ENCODE measurements around the gene NKD1.
"Not testable (repeated sequence)": the region's sequence is repeated elsewhere in the genome, so short reads cannot be mapped to it uniquely, and the experiment has no call there.

Gene NKD1

GRCh38 chr16:50519602-50520001, 28.6 kb upstream of the NKD1 start:
- no peak for DNase-seq (ENCODE audit: low read depth in 2 of 2)

DNA sequence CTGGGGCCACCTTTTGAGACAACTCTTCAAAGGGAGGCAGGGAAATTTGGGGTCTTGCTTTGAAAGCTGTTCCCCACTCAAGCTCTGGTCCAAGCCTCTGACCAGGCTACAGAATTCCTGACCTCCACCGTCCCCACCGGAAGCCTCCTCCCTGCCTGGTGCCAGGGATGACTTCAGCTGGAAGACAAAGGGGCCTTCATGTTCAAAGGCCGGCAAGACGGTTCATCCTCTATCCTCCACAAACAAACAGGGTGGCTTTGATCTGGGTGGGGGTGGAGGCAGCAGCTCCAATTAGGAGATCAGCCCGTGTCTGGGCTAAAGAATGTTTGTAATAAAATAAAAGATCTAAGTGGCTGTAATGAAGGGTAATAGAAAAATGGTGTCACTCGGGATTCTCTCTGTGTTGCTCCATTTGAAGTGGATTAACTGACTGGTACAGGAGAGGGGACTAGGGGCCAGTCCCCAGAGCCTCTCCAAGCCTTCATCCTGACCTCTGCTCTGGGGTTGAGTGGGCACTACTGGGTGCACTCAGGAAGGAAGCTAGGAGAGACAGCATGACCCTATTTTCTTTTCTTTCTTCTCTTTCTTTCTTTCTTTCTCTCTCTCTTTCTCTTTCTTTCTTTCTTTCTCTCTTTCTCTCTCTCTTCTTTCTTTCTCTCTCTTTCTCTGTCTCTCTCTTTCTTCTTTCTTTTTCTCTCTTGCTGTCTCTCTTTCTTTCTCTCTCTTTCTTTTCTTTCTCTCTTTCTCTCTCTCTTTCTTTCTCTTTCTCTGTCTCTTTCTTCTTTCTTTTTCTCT, 27.5 kb upstream of the NKD1 start:
- DNase-seq (ENCODE audit: low read depth in 2 of 2): no peak

DNA sequence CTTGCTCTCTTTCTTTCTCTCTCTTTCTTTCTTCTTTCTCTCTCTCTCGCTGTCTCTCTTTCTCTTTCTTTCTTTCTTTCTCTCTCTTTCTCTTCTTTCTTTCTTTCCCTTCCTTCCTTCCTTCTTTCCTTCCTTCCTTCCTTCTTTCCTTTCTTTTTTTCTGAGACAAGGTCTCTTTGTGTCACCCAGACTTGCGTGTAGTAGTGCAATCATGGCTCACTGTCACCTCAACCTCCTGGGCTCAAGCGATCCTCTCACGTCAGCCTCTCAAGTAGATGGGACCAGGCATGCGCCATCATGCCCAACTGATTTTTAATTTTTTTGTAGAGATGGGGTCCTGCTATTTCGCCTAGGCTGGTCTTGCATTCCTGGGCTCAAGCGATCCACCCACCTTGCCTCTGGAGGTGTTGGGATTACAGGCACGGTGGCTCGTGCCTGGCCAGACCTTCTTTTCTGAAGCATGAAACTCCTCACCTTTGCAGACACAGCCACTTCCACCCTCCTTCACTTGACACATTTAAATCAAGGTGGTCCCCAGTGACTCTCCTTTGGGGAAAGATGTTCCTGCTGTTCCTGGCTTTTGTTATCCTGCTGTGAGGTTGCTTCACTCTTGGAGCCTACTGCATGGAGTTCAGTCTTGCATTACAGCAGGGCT, 26.8 kb upstream of the NKD1 start:
- DNase-seq (ENCODE audit: low read depth in 2 of 2): no peak

DNA sequence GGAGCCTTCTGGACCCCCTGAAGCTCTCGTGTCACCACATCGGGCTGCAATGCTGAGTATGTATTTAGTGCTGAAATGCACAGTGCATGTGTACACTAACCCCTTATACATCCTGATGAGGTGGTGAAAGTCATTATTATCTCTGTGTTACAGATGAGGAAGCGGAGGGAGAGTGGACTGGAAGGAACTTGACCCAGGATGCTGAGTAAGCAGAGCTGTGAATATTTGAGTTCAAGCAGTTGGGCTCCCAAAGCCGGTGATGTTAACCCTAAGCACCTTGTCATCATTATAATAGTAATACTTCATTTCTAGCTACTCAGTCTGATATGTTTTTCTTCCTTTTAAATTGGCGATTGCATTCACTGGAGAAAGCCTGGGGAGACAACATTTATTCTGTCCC, 25.9 kb upstream of the NKD1 start:
- DNase-seq (ENCODE audit: low read depth in 2 of 2): no peak

- DNase-seq (ENCODE audit: low read depth in 2 of 2): no peak
These were observed 24.5 kb upstream of the NKD1 start for GRCh38 chr16:50523710-50524109.

GRCh38 chr16:50525262-50525661, 22.9 kb upstream of the NKD1 start:
- no peak for DNase-seq (ENCODE audit: low read depth in 2 of 2)

DNA sequence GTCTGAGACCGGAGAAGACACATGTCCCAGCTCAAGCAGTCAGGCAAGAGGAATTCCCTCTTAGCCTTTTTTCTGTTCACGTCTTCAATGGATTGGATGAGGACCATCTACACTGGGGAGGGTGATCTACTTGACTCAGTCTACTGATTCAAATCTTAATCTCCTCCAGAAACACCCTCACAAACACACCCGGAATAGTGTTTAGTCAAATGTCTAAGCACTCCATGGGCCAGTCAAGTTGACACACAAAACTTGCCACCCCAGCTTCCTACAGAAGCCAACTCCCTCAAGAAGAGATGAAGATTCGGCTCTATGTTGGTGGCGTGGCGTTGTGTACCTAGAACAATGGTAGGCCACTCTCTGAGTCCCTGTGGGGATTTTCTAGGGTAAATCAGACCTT, 22.5 kb upstream of the NKD1 start:
- DNase-seq (ENCODE audit: low read depth in 2 of 2): no peak

- no peak for DNase-seq (ENCODE audit: low read depth in 2 of 2)
These were observed 21.9 kb upstream of the NKD1 start for GRCh38 chr16:50526249-50526648.

DNA sequence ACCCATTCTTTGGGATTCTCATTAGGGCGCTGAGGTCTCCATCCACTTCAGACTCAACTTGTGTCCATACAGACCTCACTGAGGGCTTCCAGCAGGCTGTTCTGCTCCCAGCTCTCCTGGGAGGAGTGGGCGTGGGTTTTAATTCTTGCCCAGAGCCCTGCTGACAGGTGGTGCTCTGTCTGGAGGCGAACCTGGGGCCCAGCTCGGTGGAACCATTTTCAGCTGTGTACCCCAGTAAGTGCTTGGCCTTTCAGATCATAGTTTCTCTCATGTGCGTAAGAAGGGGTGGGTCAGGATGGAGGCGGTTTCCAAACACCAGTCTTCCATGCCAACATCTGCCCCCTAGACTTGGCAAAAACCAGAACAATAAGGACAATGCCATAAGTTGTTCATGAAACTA, 21.4 kb upstream of the NKD1 start:
- DNase-seq (ENCODE audit: low read depth in 2 of 2): no peak

DNA sequence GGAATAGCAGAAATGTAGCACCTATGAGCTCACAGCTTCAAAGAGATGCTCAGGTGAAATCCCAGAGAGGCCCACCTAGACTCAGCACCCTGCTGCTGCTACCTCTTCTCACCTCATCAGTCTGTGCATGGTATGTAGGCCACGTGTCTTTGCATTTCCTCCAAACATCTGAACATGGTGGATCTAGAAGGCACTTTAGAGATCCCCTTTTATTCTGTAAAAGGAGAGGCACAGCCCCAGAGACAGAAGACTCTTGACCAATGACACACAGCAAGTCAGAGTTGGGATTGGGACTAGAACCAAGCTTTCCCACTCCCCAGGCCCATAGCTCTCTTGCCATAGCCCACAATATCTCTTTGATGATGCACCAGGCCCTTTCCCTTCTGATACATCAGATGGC, 19.4 kb upstream of the NKD1 start:
- no peak for DNase-seq (ENCODE audit: low read depth in 2 of 2)

DNA sequence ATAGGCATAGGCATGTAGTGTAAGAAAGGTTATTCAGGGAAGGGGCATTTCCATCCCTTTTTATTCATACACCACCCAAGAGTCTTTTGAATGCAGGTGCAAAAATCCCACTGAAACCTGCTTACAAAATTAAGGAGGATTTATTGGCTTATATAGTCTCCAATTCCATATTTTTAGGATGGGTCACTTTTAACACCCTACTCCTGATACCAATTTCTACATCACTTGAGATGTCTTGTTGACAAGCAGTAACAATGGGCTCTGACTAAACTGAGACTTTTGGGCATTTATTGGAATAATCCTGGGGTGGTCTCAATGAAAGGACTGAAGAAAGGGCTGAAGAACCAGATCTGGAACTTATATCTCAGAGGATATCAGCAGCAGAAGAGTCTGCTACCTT, 18.9 kb upstream of the NKD1 start:
- DNase-seq (ENCODE audit: low read depth in 2 of 2): no peak

GRCh38 chr16:50530277-50531236, 17.6 kb upstream of the NKD1 start:
- no peak for DNase-seq (ENCODE audit: low read depth in 2 of 2)

- DNase-seq (ENCODE audit: low read depth in 2 of 2): no peak
These were observed 16.8 kb upstream of the NKD1 start for GRCh38 chr16:50531359-50531758.

GRCh38 chr16:50531901-50532300, 16.3 kb upstream of the NKD1 start:
- no peak for DNase-seq (ENCODE audit: low read depth in 2 of 2)

GRCh38 chr16:50532576-50532975, 15.6 kb upstream of the NKD1 start:
- no peak for DNase-seq (ENCODE audit: low read depth in 2 of 2)

DNA sequence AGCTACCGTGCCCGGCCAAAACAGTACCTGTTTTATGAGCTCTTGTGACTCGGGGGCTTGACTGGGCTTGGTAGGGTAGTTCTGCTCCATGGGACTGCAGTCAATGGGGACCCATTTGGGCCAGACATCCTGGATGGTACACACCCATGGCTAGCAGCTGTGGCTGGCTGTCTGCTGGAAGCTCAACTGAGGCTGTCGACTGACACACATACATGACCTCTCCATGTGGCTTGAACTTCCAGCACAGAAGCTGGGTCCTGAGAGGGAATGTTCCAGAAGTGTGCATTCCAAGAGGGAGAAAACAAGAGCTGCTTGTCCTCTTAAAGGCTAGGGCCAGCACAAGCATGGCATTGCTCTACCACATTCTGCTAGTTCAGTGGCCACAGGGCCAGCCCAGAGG, 14.9 kb upstream of the NKD1 start:
- DNase-seq (ENCODE audit: low read depth in 2 of 2): no peak

- no peak for DNase-seq (ENCODE audit: low read depth in 2 of 2)
These were observed 14.1 kb upstream of the NKD1 start for GRCh38 chr16:50534091-50534490.

DNA sequence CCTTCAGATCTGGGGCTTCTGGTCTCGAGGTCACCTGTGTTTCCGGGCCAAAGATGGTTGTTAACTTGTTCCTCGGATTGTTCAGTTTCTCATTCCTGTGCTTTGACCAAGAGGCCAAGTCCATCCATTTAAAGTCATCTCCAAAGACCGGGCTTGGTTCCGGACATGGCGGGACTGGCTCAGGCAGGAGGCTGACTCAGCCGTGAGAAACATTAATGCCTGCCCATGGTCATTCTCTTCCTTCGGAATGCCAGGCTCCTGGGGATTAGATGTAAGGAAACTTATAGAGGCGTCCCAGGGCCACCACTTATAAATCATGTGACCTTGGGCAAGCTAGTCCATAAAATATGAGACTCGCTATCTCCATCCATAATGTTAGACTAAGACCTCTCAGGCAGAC, 13.6 kb upstream of the NKD1 start:
- DNase-seq (ENCODE audit: low read depth in 2 of 2): no peak

DNA sequence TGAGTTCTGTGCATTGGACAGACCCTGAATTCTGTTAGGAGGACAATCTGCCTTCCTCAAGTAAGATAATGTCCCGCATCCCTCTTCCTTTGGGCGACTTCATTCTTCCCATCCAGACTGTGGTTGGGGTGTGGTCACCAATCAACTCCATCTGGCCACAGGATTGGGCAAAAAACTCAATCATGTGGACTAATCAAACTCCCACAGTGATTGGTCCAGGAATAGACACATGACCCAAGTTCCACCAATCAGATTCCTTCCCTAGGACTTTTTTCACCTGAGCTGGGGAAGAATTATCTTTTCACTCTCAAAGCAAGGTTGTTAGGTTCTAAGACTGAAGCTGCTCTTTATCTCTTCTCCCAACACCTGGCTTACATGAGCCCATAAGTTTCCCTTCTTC, 13.2 kb upstream of the NKD1 start:
- no peak for DNase-seq (ENCODE audit: low read depth in 2 of 2)

DNA sequence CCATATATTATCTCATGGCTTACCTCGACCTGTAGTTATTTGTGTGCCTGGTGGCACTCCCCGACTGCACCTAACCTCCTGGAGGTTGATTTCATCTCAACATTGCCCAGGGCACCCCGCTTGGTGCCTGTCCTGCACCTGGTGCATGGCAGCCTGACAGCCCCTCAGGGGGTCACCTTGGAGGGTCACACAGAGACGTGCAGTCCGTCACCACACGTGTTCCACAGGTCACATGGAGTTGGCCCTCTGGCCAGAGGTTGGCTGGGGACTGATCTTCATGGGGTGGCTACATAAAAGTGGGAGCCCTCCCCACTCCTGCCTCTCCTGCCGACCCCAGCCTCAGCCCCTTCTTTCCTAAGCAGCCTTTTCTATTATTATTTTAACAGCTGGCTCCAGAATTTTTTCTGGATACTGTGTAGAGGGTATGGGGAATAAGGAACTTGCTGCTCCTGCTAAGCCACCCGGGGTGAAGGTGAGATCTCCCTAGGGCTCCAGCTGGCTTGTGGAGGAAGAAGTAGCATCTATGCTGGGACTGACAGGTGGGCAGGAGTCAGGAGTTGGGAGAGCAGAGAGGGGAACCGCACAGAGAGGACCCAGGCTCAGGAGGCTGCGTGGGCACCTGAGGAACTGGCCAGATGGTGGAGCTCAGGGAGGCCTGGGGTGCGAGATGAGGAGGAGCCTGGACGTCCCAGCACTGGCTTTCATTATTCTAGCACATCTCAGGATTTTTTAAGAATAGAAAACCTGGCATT, 12.5 kb upstream of the NKD1 start:
- no peak for DNase-seq (ENCODE audit: low read depth in 2 of 2)

DNA sequence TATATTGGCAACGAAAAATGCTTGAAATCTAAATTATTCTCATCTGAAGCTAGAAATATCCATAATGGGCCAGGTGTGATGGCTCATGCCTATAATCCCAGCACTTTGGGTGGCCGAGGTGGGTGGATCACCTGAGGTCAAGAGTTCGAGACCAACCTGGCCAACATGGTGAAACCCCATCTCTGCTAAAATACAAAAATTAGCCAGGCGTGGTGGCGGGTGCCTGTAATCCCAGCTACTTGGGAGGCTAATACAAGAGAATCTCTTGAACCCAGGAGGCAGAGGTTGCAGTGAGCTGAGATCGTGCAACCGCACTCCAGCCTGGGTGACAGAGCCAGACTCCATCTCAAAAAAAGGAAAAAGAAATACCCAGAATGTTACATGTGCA, 11.9 kb upstream of the NKD1 start:
- not testable (repeated sequence) for DNase-seq (ENCODE audit: low read depth in 2 of 2)
